Erythroblast (primary cell): ENCODE data around the gene TPCN2.

Experiments
- GATA1 ChIP-seq: IDR thresholded peaks from 2 replicates; pipeline ENCODE4 v1.6.1; 2011; ENCODE audit warnings: low read depth, mild to moderate bottlenecking, control low read depth, low read length, moderate library complexity
- POLR2A ChIP-seq: IDR thresholded peaks from 2 replicates; pipeline ENCODE4 v1.6.1; 2011; ENCODE audit warnings: mild to moderate bottlenecking, low read length

- TF ChIP-seq POLR2A, result no peak
- no peak for TF ChIP-seq GATA1
These were observed 5.9 kb downstream of the TPCN2 start for GRCh38 chr11:69054397-69055211.
